ENCODE measurements around the gene TESMIN. TPM values are rescaled to one million over a fixed set of nuclear protein-coding genes. Genes with fewer than 3 reads are reported as not detected.

The TESMIN gene
- total RNA-seq, 2 donors from 2014 or later: 0.29 to 0.52 TPM

DNA sequence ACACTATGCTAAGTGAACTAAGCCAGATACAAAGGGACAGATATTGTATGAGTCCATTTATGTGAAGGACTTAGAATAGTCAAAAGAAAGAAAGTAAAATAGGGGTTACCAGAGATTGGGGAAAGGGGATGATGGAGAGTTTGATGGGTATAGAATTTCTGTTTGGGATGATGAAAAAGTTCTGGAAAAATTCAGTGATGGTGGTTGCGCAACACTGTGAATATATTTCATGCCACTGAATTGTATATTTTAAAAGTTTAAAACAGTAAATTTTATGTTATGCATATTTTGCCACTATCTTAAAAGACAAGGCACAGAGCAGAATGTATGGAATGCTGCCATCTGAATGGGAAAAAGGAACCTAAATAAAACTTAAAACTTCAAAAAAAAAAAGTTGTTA, 29.2 kb downstream of the TESMIN start:
- ATAC-seq: no peak

GRCh38 chr11:68721075-68721474, 30.2 kb downstream of the TESMIN start:
- intact Hi-C loops (cut with DNase I): no loop called here
- ATAC-seq (no peak), DNase-seq (no peak)

More for the DNA sequence above, 29.2 kb downstream of the TESMIN start:
- intact Hi-C loops (cut with DNase I): no loop called here
- no peak for DNase-seq

GRCh38 chr11:68715456-68716122, 35.7 kb downstream of the TESMIN start:
- no peak for ATAC-seq
- intact Hi-C loops (cut with DNase I): no loop called here
- DNase-seq: no peak

DNA sequence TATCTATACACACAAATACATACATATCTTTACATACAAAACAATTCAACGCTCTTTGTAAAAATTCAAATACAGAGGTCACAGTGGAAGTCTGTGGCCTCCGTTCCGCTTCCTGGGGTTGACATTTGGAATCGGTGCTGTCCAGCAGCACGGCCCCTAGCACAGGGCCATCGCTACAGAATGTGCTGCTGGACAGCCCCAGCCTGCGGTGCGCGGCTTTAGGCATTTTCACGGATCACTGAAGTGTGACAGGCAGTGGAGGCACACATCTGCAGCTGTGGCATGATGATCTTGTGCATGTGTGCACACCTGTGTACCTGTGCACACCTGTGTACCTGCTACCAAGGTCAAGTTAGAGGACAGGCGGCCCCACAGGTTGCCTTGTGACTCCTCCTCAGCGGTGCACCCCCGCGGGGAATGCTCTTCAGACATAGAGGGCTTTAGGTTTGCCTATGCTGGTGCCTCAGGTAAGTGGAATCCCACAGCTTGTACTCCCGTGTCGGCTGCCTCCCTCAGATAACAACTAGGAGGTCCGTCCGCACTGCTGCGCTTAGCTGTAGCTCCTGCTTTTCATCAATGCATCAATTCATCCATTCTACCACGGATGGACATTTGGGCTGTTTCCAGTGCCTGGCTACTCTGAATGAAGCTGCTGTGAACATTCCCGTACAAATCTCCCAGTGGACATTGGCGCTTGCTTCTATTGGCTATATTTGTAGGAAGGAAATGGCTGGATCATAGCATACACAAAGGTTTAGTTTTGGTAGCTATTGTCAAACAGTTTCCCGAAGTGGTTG, 37.1 kb downstream of the TESMIN start:
- DNase-seq: no peak
- ATAC-seq: no peak
- intact Hi-C loops (cut with DNase I): no loop called here

DNA sequence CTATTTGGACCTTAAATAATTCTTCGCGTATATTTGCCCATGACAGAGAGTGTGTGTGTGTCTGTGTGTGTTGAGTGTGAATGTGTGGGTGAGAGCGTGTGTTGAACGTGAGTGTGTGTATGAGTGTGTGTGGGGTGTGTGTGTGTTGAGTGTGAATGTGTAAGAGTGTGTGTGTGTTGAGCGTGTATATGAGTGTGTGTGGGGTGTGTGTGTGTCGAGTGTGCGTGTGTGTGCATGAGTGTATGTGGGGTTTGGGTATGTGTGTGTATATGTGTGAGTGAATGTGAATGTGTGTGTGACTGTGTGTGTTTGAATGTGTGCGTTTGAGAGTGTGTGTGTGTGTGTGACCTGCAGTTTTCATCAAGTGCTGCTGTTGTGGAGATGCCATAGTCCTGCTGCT, 40.2 kb downstream of the TESMIN start:
- no peak for DNase-seq
- no peak for ATAC-seq
- intact Hi-C loops (cut with DNase I): no loop called here

DNA sequence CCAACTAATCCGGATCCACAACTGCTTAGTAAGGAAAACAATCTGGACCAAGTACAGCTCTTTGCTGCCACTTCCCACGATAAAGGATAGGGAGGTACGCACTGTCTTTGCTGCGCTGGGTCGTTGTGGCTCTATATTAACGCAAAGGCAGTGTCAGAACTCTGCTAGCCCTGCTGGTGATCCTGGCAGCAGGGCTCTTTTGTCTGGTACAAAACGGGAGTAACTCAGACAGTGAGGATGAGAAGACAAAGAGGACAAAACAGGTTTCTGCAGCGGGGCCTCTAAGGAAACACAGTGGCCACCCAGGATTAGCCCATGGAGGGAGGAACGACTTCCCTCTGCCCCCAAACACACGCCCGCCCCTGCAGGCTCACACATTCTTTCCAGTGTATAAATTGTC, 40.9 kb downstream of the TESMIN start:
- intact Hi-C loops (cut with DNase I): no loop called here
- DNase-seq (no peak), ATAC-seq (no peak)

DNA sequence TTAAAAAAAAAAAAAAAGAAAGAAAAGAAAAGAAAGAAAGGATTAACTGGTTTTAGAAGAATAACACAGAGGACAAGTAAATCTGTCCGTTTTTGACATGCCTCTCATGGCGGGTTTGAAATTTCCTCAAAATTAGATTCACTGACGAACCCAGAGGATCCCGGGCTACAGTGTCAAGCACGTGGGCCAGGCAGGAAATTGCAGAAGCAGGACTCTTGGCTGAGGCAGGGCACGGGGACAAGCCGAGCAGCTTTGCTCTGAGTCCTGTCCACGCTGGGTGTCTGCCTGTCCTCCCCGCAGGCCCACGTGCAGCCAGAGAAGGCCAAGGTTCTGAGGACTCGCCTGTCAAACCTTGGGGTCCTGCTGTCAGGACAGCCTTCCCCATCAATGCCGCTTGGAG, 42.3 kb downstream of the TESMIN start:
- ATAC-seq: no peak
- no peak for DNase-seq
- intact Hi-C loops (cut with DNase I): no loop called here

DNA sequence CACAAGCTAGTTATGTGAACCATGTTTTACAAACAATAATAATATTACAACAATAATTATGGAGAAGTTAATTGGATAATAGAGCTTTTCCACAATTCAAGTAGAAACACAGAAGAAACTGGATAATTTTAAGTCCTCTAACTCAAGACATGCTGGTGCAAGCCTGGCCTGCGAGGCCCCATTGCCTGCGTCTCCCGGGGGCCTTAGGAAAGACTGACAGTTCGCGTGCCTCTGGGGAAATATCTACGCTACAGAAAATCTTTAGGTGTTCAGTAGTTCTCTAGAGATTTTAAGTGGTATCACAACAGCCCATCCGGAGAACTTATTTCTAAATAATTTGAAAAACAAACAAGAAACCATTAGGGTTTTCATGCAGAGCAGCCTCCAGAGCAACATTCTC, 43.8 kb downstream of the TESMIN start:
- ATAC-seq (no peak), DNase-seq (no peak)
- intact Hi-C loops (cut with DNase I): no loop called here

GRCh38 chr11:68704887-68705286, 46.4 kb downstream of the TESMIN start:
- intact Hi-C loops (cut with DNase I): no loop called here
- no peak for ATAC-seq
- no peak for DNase-seq

GRCh38 chr11:68698993-68699392, 52.3 kb downstream of the TESMIN start:
- DNase-seq (no peak), ATAC-seq (no peak)
- intact Hi-C loops (cut with DNase I): no loop called here

GRCh38 chr11:68695531-68695930, 55.8 kb downstream of the TESMIN start:
- no peak for ATAC-seq
- intact Hi-C loops (cut with DNase I): no loop called here

GRCh38 chr11:68694431-68695297, 56.7 kb downstream of the TESMIN start:
- intact Hi-C loops (cut with DNase I): no loop called here
- ATAC-seq (no peak), DNase-seq (no peak)

More at GRCh38 chr11:68695531-68695930, 55.8 kb downstream of the TESMIN start:
- DNase-seq: no peak

DNA sequence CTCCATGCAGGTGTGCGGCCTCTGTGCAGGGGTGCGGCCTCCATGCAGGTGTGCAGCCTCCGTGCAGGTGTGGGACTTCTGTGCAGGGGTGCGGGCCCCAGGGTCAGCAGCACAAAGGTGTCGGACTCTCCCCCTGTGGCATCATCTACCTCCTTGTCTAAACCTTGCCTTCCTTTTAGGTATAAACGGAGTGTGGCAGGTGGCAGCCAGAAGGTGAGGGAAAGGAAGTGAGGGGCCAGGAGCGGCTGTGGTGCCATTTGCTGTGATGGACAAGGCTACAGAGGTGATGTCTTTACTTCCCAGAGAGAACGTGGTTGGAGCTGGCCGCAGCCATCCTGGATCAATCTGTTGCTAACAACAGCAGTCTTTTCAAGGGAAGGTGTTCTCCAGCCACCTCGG, 57.8 kb downstream of the TESMIN start:
- intact Hi-C loops (cut with DNase I): no loop called here
- ATAC-seq (no peak), DNase-seq (no peak)

DNA sequence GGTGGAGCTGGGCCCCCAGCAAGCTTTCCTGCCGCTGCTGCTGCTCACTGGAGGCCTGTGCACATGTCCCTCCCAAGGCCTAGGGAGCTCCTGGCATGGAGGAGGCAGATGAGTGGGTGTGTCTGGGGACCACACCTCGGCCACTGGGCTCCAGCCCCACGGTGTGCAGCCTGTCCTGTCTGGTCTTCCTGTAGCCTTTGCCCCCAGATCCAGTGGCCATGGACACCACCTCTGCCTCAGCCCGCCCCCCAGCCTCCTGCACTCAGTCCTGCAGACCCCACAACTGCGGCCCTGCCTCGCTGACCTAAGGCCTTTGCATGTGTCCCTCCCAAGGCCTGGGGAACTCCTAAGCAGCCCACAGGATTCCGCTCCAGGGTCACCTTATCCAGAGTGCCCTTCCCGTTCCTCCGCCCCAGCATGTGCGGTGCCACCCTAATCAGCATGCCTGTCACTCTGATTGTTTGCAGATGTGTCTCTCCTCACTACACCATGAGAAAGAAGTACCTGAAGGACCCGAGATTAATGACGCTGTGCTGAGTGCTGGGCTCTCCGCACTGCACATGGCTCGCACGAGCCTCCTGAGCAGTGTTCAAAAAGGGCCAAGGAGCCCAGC, 58.3 kb downstream of the TESMIN start:
- ATAC-seq (no peak), DNase-seq (no peak)
- intact Hi-C loops (cut with DNase I): no loop called here

DNA sequence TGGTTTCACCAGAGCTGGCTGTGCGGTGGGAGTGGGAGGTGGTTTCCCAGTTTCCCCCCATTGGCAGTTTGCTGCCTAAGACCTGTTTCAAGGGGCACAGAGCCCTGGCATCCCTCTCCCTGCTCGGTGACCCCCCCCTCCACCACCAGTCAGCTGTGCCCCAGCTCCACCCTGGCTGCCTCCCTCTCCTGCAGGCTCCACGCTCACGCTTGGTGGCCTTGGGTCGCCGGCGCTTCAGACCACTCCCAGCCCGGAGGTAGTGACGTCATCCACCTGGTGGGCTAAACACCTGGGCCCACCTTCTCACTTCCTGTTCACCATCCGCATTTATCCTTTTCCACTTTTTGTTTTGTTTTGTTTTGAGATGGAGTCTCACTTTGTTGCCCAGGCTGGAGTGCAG, 59.2 kb downstream of the TESMIN start:
- ATAC-seq: no peak
- DNase-seq: no peak
- intact Hi-C loops (cut with DNase I): no loop called here

- intact Hi-C loops (cut with DNase I): no loop called here
- ATAC-seq: no peak
- no peak for DNase-seq
These were observed 59.9 kb downstream of the TESMIN start for GRCh38 chr11:68691402-68691784.

- intact Hi-C loops (cut with DNase I): no loop called here
- no peak for ATAC-seq
- no peak for DNase-seq
These were observed 60.5 kb downstream of the TESMIN start for GRCh38 chr11:68690671-68691401.

DNA sequence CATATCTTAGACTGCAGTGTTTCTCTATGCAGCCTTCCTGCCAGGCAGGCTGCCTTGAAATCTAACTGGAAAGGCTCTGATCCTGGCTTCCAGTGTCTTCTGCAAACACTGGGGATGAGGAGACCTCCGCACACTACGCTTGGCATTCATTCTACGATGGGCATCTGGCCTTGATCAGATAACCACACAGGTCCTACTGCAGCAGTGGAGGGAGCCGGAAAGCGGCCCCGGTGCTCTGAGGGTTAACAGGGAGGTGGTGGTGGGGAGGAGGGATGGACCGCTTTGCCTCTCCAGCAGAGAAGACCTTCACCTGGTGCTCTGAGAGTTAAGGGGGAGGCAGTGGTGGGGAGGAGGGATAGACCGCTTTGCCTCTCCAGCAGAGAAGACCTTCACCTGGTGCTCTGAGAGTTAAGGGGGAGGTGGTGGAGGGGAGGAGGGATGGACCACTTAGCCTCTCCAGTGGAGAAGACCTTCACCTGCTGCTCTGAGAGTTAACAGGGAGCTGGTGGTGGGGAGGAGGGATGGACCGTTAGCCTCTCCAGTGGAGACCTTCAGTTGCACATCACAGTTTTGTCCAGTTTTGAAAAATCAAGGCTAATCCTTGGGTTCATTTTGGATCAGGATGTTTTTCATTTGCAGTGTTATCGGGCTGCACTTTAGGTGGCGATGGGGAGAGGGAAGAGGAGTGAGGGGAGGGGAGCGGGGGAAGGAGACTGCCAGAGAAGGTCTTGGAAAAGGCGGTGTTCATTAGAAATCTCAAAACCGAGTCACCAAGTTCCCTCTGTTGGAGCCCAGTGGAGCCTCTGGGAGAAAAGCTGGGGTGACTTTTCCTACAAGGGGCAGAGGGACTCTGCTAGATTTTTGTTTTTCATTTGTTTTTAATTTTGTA, 61.3 kb downstream of the TESMIN start:
- ATAC-seq (no peak), DNase-seq (no peak)
- intact Hi-C loops (cut with DNase I): no loop called here
